Smooth muscle cell (in vitro differentiated cells): ENCODE results near the gene THOP1. TPM values are rescaled to one million over a fixed set of nuclear protein-coding genes. Genes with fewer than 3 reads are reported as not detected.

ENCODE experiments used
- DNase-seq: peaks from one replicate; lab custom pipeline; 2025; ENCODE audit not compliant: unreplicated experiment; lab: John Stamatoyannopoulos, UW
- H2AFZ ChIP-seq: fragments of 200-600 bp; sonication (generic); 2 replicates; pipeline ENCODE4 v1.6.0; 2016; ENCODE audit warnings: antibody characterized with exemption, low read depth, mild to moderate bottlenecking
- H3F3A ChIP-seq: fragments of 200-600 bp; sonication (generic); 2 replicates; pipeline ENCODE4 v1.6.0; 2017; ENCODE audit warnings: antibody characterized with exemption, low read depth
- H3K27ac ChIP-seq: fragments of 200-600 bp; sonication (generic); 2 replicates; pipeline ENCODE4 v1.5.1; 2016; ENCODE audit warnings: low read depth, mild to moderate bottlenecking
- H3K27me3 ChIP-seq: fragments of 200-600 bp; sonication (generic); 2 replicates; pipeline ENCODE4 v1.6.1; 2016; ENCODE audit warnings: low read depth, mild to moderate bottlenecking
- H3K36me3 ChIP-seq: fragments of 200-600 bp; sonication (generic); 2 replicates; pipeline ENCODE4 v1.5.1; 2016; ENCODE audit warnings: low read depth
- H3K4me1 ChIP-seq: fragments of 200-600 bp; sonication (generic); 2 replicates; pipeline ENCODE4 v1.5.1; 2016; ENCODE audit warnings: low read depth
- H3K4me2 ChIP-seq: fragments of 200-600 bp; sonication (generic); 2 replicates; pipeline ENCODE4 v1.6.0; 2016; ENCODE audit warnings: mild to moderate bottlenecking
- H3K4me3 ChIP-seq: fragments of 200-600 bp; sonication (generic); 2 replicates; pipeline ENCODE4 v1.5.1; 2016; ENCODE audit warnings: mild to moderate bottlenecking
- H3K79me2 ChIP-seq: fragments of 200-600 bp; sonication (generic); 2 replicates; pipeline ENCODE4 v1.6.0; 2016; ENCODE audit warnings: low read depth, mild to moderate bottlenecking
- H3K9ac ChIP-seq: fragments of 200-600 bp; sonication (generic); 2 replicates; pipeline ENCODE4 v1.6.0; 2016; ENCODE audit warnings: low read depth
- H3K9me3 ChIP-seq: fragments of 200-600 bp; sonication (generic); replicated peaks from 2 replicates; pipeline ENCODE4 v1.5.1; 2016; ENCODE audit warnings: low read depth
- H4K20me1 ChIP-seq: fragments of 200-600 bp; sonication (generic); 2 replicates; pipeline ENCODE4 v1.6.0; 2016; ENCODE audit warnings: low read depth
- CTCF ChIP-seq: fragments of 200-600 bp; sonication (generic); IDR thresholded peaks from 2 replicates; pipeline ENCODE4 v1.5.1; 2017; ENCODE audit warnings: borderline replicate concordance, mild to moderate bottlenecking, antibody characterized with exemption; ENCODE audit not compliant: insufficient read depth, poor library complexity, severe bottlenecking
- WGBS: methylation state at CpG from one replicate; pipeline ENCODE4 v1.1.7; 2016; ENCODE audit warnings: low lambda C conversion rate; 5-methylcytosine and 5-hydroxymethylcytosine counted together
- polyA plus RNA-seq: library from polyadenylated mRNA; unstranded; fragments of >200 nt; fragmentation: Nextera tagmentation; extraction: Ambion mirVana; gene quantifications from 2 replicates; pipeline ENCODE4 v1.2.1, GENCODE V29; 2016
- total RNA-seq: library from RNA; depleted of rRNA; stranded (reverse); fragments of >200 nt; gene quantifications from 2 replicates; pipeline ENCODE4 v1.2.3, GENCODE V29; 2014

Gene THOP1
- total and polyA plus RNA-seq, 2 experiments from 2014 or later: 40.5 to 65.6 TPM

- no peak overlapping the region for H3K9ac ChIP-seq
- H2AFZ ChIP-seq: no peak overlapping the region
- H4K20me1 ChIP-seq: no peaks in the 10 kb centered on the region
- WGBS: 99% methylated on average over 3 of the region's 3 CpGs
- peaks cover 37% of the 10 kb centered on the region for H3K79me2 ChIP-seq
- no peaks in the 10 kb centered on the region for H3K27me3 ChIP-seq
- no peak for DNase-seq
- H3K27ac ChIP-seq: no peak overlapping the region
- no peaks in the 10 kb centered on the region for H3K4me1 ChIP-seq
- no peak overlapping the region for H3K4me3 ChIP-seq
- no peak overlapping the region for H3K4me2 ChIP-seq
- H3K9me3 ChIP-seq: peaks cover 56% of the 10 kb centered on the region
- peaks cover 59% of the 10 kb centered on the region for H3K36me3 ChIP-seq
- H3F3A ChIP-seq: peaks cover 16% of the 10 kb centered on the region
- no peak for TF ChIP-seq CTCF
Measured at GRCh38 chr19:2850256-2850925, 65.1 kb downstream of the THOP1 start.

- Histone ChIP-seq H3K79me2 (peaks cover 17% of the 10 kb centered on the region), H3K27me3 (no peaks in the 10 kb centered on the region), H3K36me3 (peaks cover 61% of the 10 kb centered on the region), H2AFZ (no peak overlapping the region), H3K4me3 (no peak overlapping the region), H3K9me3 (peaks cover 69% of the 10 kb centered on the region), H3F3A (peaks cover 16% of the 10 kb centered on the region), H3K4me2 (no peak overlapping the region), H3K4me1 (no peaks in the 10 kb centered on the region), H3K27ac (no peak overlapping the region), H3K9ac (no peak overlapping the region), H4K20me1 (no peaks in the 10 kb centered on the region)
- no peak for TF ChIP-seq CTCF
- over 99% methylated on average over 10 of the region's 10 CpGs for WGBS
- DNase-seq: no peak
Measured at GRCh38 chr19:2852598-2852997, 67.3 kb downstream of the THOP1 start.

- no peak for TF ChIP-seq CTCF
- Histone ChIP-seq H3K79me2 (peaks cover 11% of the 10 kb centered on the region), H2AFZ (no peak overlapping the region), H3F3A (peaks cover 16% of the 10 kb centered on the region), H3K4me3 (peak overlapping the region; percentile 18), H3K4me2 (no peak overlapping the region), H3K9me3 (peaks cover 72% of the 10 kb centered on the region), H3K36me3 (peaks cover 61% of the 10 kb centered on the region), H3K9ac (no peak overlapping the region), H4K20me1 (no peaks in the 10 kb centered on the region), H3K27me3 (no peaks in the 10 kb centered on the region), H3K27ac (no peak overlapping the region), H3K4me1 (no peaks in the 10 kb centered on the region)
- no peak for DNase-seq
- 98% methylated on average over 11 of the region's 11 CpGs for WGBS
Measured at GRCh38 chr19:2853015-2853606, 67.8 kb downstream of the THOP1 start.
